GM18870 (cell line): ENCODE data around the gene IRAK3.

Experiments
- ATAC-seq: cut with Tn5 transposase; IDR thresholded peaks from one replicate; pipeline ENCODE4 v1.9.1; 2021; ENCODE audit warnings: moderate library complexity; ENCODE audit not compliant: unreplicated experiment

IRAK3 gene

DNA sequence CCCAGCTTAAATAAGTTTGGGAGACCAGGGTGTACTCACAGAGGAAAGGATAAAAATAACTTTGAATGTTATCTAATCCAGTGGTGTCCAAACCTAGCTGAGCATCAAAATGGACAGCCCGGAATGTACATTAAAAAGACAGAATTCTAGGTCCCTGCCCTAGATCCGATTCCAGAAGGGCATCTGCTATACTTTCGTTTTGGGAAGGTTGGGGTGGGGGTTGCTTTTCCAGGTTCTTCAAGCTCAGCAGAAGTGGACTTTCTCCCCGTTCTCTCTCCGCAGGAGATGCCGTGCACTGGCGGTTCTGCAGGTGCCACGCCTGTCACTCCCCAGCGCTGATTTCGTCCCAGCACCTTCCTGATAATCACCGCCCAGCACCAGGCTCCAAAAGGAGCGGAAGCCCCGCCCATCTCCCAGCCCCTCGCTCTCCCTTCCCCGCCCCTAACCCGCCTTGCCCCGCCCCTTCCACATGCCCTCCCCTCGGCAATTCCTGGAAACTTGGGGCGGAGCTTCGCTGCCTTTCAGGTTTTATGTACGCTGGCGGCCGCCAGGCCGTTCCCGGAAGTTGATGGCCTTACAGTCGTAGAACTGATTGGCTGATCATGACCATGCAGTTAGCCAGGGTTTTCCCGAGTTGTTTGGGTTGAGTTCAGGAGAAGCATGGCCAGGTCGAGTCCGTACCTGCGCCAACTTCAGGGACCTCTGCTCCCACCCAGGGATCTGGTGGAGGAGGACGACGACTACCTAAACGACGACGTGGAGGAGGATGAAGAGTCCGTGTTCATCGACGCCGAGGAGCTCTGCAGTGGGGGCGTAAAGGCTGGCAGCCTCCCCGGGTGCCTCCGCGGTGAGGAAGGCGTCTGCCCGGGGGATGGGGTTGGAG is 113.2 kb downstream of the IRAK3 start, which contains the start of gene HELB:
HELB (plus strand) TSS at position 550 of the 883 bp plus-strand sequence; CDS start at position 661, 111 bp downstream.
- peak; percentile 89 for ATAC-seq

DNA sequence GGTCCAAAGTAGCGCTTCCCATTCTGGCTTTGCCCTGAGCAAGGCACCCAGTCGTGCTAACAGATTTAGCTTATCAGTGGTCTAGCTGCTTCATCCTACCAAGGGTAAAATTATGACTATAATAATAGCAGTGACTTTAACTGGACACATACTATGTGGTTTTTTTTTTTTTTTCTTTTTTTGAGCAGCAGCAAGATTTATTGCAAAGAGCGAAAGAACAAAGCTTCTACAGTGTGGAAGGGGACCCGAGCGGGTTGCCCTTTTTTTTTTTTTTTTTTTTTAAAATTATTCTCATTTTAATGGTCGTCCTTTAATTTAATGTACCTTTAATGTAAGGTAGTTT is 113.8 kb downstream of the IRAK3 start:
- no peak for ATAC-seq

DNA sequence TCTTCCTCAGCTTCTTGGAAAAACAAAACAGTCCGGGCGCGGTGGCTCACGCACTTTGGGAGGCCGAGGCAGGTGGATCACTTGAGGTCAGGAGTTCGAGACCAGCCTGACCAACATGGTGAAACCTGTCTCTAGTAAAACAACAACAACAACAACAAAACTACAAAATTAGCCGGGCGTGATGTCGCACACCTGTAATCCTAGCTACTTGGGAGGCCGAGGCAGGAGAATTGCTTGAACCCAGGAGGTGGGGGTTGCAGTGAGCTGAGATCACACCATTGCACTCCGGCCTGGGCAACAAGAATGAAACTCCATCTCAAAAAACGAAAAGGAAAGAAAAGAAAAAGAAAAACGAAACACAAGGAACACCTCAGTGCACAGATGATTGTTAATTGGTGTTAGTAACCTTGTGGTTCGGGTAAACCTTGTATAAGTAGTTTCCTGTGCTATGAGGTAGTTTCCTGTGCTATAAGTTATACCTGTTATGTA is 114.3 kb downstream of the IRAK3 start:
- ATAC-seq = peak; percentile 66
